SH-SY5Y (cell line): Measurements from ENCODE around the gene MR1.

Source experiments
- GATA2 ChIP-seq: IDR thresholded peaks from 2 replicates; pipeline ENCODE4 v1.6.1; 2011; ENCODE audit warnings: mild to moderate bottlenecking, low read depth, low read length
- GATA3 ChIP-seq: IDR thresholded peaks from 2 replicates; pipeline ENCODE4 v1.6.1; 2011; ENCODE audit warnings: low read depth, mild to moderate bottlenecking, low read length, moderate library complexity

DNA sequence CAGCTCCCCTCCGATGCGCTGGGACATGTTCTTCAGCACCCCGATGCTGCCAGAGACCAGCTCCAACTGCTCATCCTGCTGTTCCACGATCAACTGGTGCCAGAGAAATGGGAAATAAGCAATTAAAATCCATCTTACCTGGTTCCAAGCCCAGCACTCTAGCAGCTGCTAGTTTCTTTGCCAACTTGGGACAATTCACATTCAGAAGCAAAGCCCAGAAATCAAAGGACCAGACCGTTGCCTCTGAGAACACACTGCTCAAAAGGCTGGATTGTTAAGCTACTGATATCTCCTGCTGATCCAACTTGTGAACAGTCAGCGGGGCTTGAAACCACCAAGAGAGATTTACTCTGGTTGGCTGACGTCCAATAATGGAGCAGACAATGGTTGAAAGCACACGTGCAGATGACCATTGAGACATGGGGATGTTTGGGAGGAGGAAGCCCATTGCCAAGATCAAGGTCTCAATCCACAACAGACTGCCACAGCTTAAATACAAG lies 45.5 kb upstream of the MR1 start:
- TF ChIP-seq GATA3: no peak
- no peak for TF ChIP-seq GATA2
